Endothelial cell of umbilical vein (primary cell): ENCODE measurements around the gene ZNF423. TPM values are rescaled to one million over a fixed set of nuclear protein-coding genes. Genes with fewer than 3 reads are reported as not detected.

Experiments
- BruUV-seq: library from RNA; stranded (reverse); fragments of 400-500 nt; replicated peaks from 2 replicates; lab custom pipeline; 2021; lab: Mats Ljungman, UMichigan
- CTCF ChIA-PET: fragments of 300-600, 350-600 bp; sonication (Branson Sonifier 250); formaldehyde crosslinking; loops from one replicate; lab custom pipeline; 2021; ENCODE audit warnings: antibody characterized with exemption, inconsistent platforms; lab: Charles Lee
- POLR2A ChIA-PET: fragments of 300-600, 350-600 bp; sonication (Branson Sonifier 250); formaldehyde crosslinking; loops from one replicate; lab custom pipeline; 2021; ENCODE audit warnings: antibody characterized with exemption, inconsistent platforms; lab: Charles Lee
- DNase-seq: peaks from one replicate; pipeline ENCODE4 v3.0.0-alpha.2; 2011; ENCODE audit warnings: low read depth, low spot score
- FAIRE-seq: peaks from 2 replicates; lab custom pipeline; 2011; peaks lifted over from hg19 to GRCh38; lab: Jason Lieb, UNC
- H2AFZ ChIP-seq: 2 replicates; pipeline ENCODE4 v1.6.0; 2012; ENCODE audit warnings: low read depth, low read length, control low read depth, inconsistent platforms
- H3K27ac ChIP-seq: 2 replicates; pipeline ENCODE4 v1.5.1; 2011; ENCODE audit warnings: low read depth, mild to moderate bottlenecking, control low read depth, low read length, moderate library complexity; ENCODE audit not compliant: insufficient read depth
- H3K27me3 ChIP-seq, 2 experiments: 2 replicates each; pipeline versions ENCODE4 v1.6.0 to v1.6.1; 2011; ENCODE audit warnings: low read length in 2 of 2, mixed read lengths in 1 of 2; ENCODE audit not compliant: control insufficient read depth in 2 of 2, insufficient read depth in 2 of 2
- H3K36me3 ChIP-seq, 2 experiments: 2 replicates in 1 of 2; 3 replicates in 1 of 2; pipeline ENCODE4 v1.5.1; 2011; ENCODE audit warnings: low read length in 2 of 2, mild to moderate bottlenecking in 1 of 2, moderate library complexity in 1 of 2; ENCODE audit not compliant: control insufficient read depth in 2 of 2, insufficient read depth in 2 of 2; ENCODE audit errors: extremely low read depth in 1 of 2
- H3K4me1 ChIP-seq: 3 replicates; pipeline ENCODE4 v1.5.1; 2011; ENCODE audit warnings: mild to moderate bottlenecking, low read length; ENCODE audit not compliant: control insufficient read depth, insufficient read depth; ENCODE audit errors: extremely low read depth
- H3K4me2 ChIP-seq: 2 replicates; pipeline ENCODE4 v1.6.1; 2011; ENCODE audit warnings: low read length, control low read depth, mixed read lengths; ENCODE audit not compliant: insufficient read depth
- H3K4me3 ChIP-seq, 3 experiments: fragments of 200-600 bp in 1 of 3; sonication (generic), shearing (Covaris generic) in 1 of 3; replicated peaks in 1 of 3; 2 replicates each; pipeline ENCODE4 v1.5.1; 2011 to 2016; ENCODE audit warnings: control low read depth in 3 of 3, low read length in 3 of 3, mild to moderate bottlenecking in 2 of 3, inconsistent platforms in 1 of 3, low read depth in 1 of 3, moderate library complexity in 1 of 3; ENCODE audit not compliant: insufficient read depth in 1 of 3
- H3K79me2 ChIP-seq: 2 replicates; pipeline ENCODE4 v1.6.0; 2012; ENCODE audit warnings: low read length, inconsistent platforms; ENCODE audit not compliant: control insufficient read depth, insufficient read depth
- H3K9ac ChIP-seq: replicated peaks from 2 replicates; pipeline ENCODE3; 2011; ENCODE audit warnings: low read length, control low read depth; ENCODE audit not compliant: insufficient read depth; ENCODE audit errors: extremely low read depth
- H3K9me1 ChIP-seq: replicated peaks from 3 replicates; pipeline ENCODE4 v1.6.0; 2011; ENCODE audit warnings: mild to moderate bottlenecking, low read length; ENCODE audit not compliant: control insufficient read depth, insufficient read depth; ENCODE audit errors: extremely low read depth
- H3K9me3 ChIP-seq: replicated peaks from 2 replicates; pipeline ENCODE4 v1.5.1; 2012; ENCODE audit warnings: low read length, inconsistent platforms; ENCODE audit not compliant: control insufficient read depth, insufficient read depth
- H4K20me1 ChIP-seq: replicated peaks from 2 replicates; pipeline ENCODE3; 2011; ENCODE audit warnings: mild to moderate bottlenecking, low read length; ENCODE audit not compliant: control insufficient read depth, insufficient read depth; ENCODE audit errors: extremely low read depth
- CTCF ChIP-seq, 2 donors: IDR thresholded peaks; 1 replicate in 1 of 2; 2 replicates in 1 of 2; pipeline ENCODE4 v1.5.1; 2011; ENCODE audit warnings: low read length in 2 of 2, mild to moderate bottlenecking in 2 of 2, moderate library complexity in 2 of 2, control low read depth in 1 of 2, inconsistent platforms in 1 of 2, low read depth in 1 of 2; ENCODE audit not compliant: insufficient read depth in 1 of 2; ENCODE audit errors: extremely low read depth in 1 of 2
- EZH2 ChIP-seq: IDR thresholded peaks from 2 replicates; pipeline ENCODE4 v1.6.1; 2012; ENCODE audit warnings: borderline replicate concordance, low read depth, mild to moderate bottlenecking, moderate library complexity, low read length, inconsistent platforms; ENCODE audit not compliant: severe bottlenecking
- FOS ChIP-seq: IDR thresholded peaks from 2 replicates; pipeline ENCODE4 v1.6.1; 2011; ENCODE audit warnings: mild to moderate bottlenecking, low read length, moderate library complexity, borderline replicate concordance; ENCODE audit not compliant: insufficient read depth
- GATA2 ChIP-seq: IDR thresholded peaks from 2 replicates; pipeline ENCODE4 v1.7.0; 2011; ENCODE audit warnings: low read depth, mild to moderate bottlenecking, moderate library complexity, mixed read lengths, low read length; ENCODE audit not compliant: insufficient read length, insufficient read depth
- JUN ChIP-seq: IDR thresholded peaks from 2 replicates; pipeline ENCODE4 v1.6.1; 2011; ENCODE audit warnings: borderline replicate concordance, low read depth; ENCODE audit not compliant: insufficient read length, insufficient read depth
- MAX ChIP-seq: IDR thresholded peaks from 2 replicates; pipeline ENCODE4 v1.6.1; 2011; ENCODE audit not compliant: insufficient read depth, insufficient read length
- MYC ChIP-seq: IDR thresholded peaks from one replicate; pipeline ENCODE4 v1.6.1; 2011; ENCODE audit warnings: mild to moderate bottlenecking, low read depth, low read length
- POLR2A ChIP-seq: IDR thresholded peaks from 2 replicates; pipeline ENCODE4 v1.6.1; 2012; ENCODE audit warnings: low read depth, mild to moderate bottlenecking, control low read depth, low read length
- POLR2AphosphoS5 ChIP-seq: IDR thresholded peaks from 2 replicates; pipeline ENCODE4 v1.6.1; 2012; ENCODE audit warnings: low read depth, mild to moderate bottlenecking, control low read depth, low read length, moderate library complexity; ENCODE audit not compliant: insufficient read depth
- dilution Hi-C: fragments of 300-500 bp; cut with MboI; formaldehyde crosslinking; loops from one replicate; pipeline ENCODE4 v1.15.0; 2019; ENCODE audit warnings: low sequenced_read_pairs; ENCODE audit not compliant: extremely low pct_ligation_motif_present
- intact Hi-C: fragments of 100-400 bp; cut with micrococcal nuclease; formaldehyde crosslinking; loops from one replicate; pipeline ENCODE4 v1.10.0; 2022
- polyA plus RNA-seq, 4 experiments: library from polyadenylated mRNA; depleted of rRNA in 3 of 4; stranded (reverse) in 3 of 4; unstranded in 1 of 4; fragments of >200 nt; gene quantifications; 2 replicates each; pipeline versions ENCODE4 v1.2.1 to v1.2.3, GENCODE V29; 2011 to 2012; ENCODE audit warnings: missing spikeins in 1 of 4
- total RNA-seq: library from RNA; stranded (reverse); gene quantifications from 2 replicates; pipeline ENCODE4 v1.2.3, GENCODE V29; 2021

ZNF423 gene
- total and polyA plus RNA-seq, 2 donors (not counting 3 experiments of a cell fraction or from before 2014, with no cell fraction given): 2.2 to 8.1 TPM

DNA sequence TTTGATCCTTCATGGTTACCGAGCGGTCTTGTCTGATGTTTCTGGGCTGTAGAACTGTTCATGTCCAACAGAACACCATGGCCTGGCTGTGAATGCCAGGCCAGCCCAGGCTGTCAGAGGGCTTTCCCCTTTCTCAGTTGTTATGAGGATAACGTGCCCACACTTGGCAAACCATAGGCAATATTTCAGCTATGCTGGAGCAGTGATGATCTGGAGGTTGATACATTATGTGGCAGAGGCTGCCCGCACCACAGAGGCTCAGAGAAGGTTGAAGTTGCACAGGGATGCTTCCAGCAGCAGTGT is 389.4 kb downstream of the ZNF423 start:
- dilution Hi-C loops: no loop called here
- no peak for DNase-seq
- intact Hi-C loops: no loop called here
- ChIA-PET POLR2A (no interaction called here), CTCF (no interaction called here)
- no peaks in the 10 kb centered on the region for H3K27me3 ChIP-seq
- FAIRE-seq: no peak
- no peak overlapping the region for H3K27ac ChIP-seq
- H3K36me3 ChIP-seq: no peaks in the 10 kb centered on the region
- H3K9me1 ChIP-seq: no peaks in the 10 kb centered on the region
- no peaks in the 10 kb centered on the region for H3K4me1 ChIP-seq
- no peak overlapping the region for H3K4me2 ChIP-seq
- H4K20me1 ChIP-seq: no peaks in the 10 kb centered on the region
- H3K9me3 ChIP-seq: no peaks in the 10 kb centered on the region
- no peak overlapping the region for H3K9ac ChIP-seq
- TF ChIP-seq MYC (no peak), MAX (no peak), POLR2A (no peak), JUN (no peak), GATA2 (no peak), FOS (no peak), EZH2 (no peak)
- BruUV-seq: no TSS peak
- H2AFZ ChIP-seq: no peak overlapping the region
- no peaks in the 10 kb centered on the region for H3K79me2 ChIP-seq
- no peak overlapping the region for H3K4me3 ChIP-seq

GRCh38 chr16:49465661-49466528 is 390.0 kb downstream of the ZNF423 start:
- ChIA-PET CTCF (no interaction called here), POLR2A (no interaction called here)
- Histone ChIP-seq H3K9me3 (no peaks in the 10 kb centered on the region), H2AFZ (no peak overlapping the region), H3K4me2 (no peak overlapping the region), H3K4me1 (no peaks in the 10 kb centered on the region), H3K9me1 (no peaks in the 10 kb centered on the region), H3K9ac (no peak overlapping the region), H3K27me3 (no peaks in the 10 kb centered on the region), H3K79me2 (no peaks in the 10 kb centered on the region), H3K4me3 (no peak overlapping the region), H4K20me1 (no peaks in the 10 kb centered on the region), H3K36me3 (no peaks in the 10 kb centered on the region), H3K27ac (no peak overlapping the region)
- FAIRE-seq: no peak
- intact Hi-C loops (no loop called here), dilution Hi-C loops (no loop called here)
- TF ChIP-seq CTCF (IDR thresholded peaks at IDR 0.05; ENCODE audit: extremely low read depth in 1 of 2, insufficient read depth in 1 of 2, low read depth in 1 of 2, low read length in 2 of 2): no peak
- no peak for TF ChIP-seq GATA2
- no peak for TF ChIP-seq POLR2AphosphoS5
- TF ChIP-seq MAX: no peak
- TF ChIP-seq EZH2: no peak
- no peak for TF ChIP-seq POLR2A
- no peak for TF ChIP-seq FOS
- TF ChIP-seq MYC: no peak
- TF ChIP-seq JUN: no peak
- no TSS peak for BruUV-seq
- DNase-seq: no peak
